EL (cell line): ENCODE data around the gene PDF.
"Not testable (repeated sequence)": the region's sequence is repeated elsewhere in the genome, so short reads cannot be mapped to it uniquely, and the experiment has no call there.

Experiments
- DNase-seq: peaks from one replicate; pipeline ENCODE4 v3.0.0-alpha.2; 2016

Gene PDF

DNA sequence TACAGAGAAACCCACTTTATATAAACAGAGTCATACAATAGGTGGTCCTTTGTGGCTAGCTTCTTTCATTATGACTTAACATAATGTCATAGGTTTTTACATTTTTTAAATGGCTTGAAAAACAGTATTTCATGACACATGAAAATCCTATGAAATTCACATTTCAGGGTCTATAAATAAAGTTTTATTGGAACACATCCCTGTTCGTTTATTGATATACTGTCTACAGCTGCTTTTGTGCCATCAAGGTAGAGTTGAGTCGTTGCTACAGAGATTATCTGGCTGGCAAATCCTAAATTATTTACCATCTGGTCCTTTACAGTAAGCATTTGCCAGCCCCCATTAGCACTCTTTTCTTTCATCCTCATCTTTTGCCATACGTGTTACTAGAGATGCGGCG, 16.9 kb downstream of the PDF start:
- DNase-seq: no peak

DNA sequence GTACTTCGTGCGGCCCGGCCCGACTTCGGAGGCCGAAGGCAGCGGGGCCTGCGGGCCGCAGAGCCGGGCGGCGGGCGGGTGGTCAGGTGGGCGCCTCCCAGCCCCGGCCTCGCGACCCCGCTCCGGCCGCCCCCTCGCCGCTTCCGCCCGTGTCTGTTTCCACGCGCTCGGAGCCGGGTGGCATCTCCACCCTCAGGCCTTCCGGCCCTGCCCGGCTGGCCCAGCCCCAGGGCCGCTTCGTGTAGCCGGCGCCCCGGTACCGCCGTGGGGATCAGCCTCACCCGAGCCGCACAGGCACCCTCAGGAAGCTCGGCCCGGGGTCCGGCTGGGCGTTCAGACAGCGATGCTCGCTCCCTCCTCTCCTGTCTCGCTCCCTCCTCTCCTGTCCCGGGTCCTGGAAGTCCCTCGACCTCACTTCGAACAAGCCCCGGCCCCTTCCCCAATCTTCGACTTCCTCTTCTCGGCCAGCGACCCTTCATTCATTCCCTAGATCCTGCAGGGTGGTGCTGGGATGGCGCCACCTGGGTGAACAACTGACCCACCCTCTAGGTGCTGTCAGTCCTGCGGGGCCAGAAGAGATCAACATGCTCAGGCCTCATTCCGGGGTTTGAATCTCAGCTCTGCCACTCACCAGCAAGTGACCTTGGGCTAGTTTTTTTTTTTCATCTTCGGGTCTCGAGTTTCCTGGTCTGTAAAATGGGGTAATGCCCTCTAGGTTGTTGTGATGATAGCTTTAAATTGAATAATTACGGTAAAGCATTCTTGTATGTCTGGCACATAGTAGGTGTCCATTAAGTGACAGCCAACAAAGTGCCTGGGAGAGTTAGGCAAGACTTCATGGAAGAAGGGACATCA, 18.6 kb downstream of the PDF start:
- DNase-seq: peak; percentile 42

DNA sequence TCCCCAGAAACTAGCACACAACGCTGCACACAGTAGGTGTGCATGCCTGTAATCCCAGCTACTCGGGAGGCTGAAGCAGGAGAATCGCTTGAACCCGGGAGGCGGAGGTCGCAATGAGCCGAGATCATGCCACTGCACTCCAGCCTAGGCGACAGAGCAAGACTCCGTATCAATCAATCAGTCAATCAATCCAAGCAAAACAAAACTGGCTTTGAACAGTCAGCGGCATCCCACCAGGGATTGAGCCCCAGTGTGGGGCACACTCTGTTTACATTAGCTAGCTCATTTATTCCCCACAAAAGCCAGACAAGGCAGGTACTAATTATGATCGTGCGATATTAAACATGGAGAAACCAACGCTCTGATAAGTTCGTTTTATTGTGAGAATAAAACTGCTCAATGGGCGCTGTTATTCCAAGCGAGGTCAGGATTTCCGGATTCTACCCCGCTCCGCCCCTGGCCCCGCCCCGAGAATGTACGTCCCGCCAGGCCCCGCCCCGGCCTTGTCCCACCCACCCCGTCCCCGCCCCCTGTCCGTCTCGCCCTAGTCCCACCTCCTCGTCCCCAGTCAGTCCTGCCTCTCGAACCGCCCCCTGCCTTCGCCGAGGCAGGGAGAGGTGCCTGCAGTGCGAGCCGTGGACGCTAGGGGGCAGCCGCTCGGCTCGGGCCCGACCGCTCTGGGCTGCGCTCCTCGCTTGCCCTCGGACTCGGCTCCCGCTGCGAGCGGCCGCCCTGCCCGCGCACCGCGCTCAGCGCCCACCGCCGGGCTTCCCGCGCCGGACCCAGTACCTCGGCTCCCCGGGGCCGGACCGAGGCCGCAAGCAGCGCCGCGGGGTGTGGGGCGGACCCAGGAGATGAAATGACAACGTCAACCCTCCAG, 19.5 kb downstream of the PDF start, which contains the start of gene VPS4A:
TSS of gene VPS4A (plus strand) at position 698 of the 880 bp plus-strand sequence. CDS start at position 860, 162 bp downstream.
- DNase-seq: peak; percentile 95

DNA sequence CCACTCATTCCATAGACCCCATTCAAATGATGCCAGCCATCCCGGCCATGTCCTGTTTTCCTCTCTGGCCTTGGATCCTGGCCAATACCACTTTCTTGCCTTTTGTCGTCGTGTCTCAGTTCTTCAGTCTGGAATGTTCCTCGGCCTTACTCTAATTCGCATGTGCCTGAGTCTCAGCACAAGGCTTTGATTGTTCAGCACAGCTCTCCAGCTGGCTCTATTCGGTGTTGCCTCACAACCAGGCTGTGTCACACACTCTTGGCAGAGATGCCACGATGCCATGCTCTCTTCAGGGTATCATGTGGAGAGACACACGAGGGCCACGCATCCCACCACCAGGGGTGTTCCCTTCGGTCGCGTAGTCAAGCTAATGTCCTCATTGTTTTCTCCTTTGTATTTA, 21.1 kb downstream of the PDF start:
- DNase-seq: no peak

DNA sequence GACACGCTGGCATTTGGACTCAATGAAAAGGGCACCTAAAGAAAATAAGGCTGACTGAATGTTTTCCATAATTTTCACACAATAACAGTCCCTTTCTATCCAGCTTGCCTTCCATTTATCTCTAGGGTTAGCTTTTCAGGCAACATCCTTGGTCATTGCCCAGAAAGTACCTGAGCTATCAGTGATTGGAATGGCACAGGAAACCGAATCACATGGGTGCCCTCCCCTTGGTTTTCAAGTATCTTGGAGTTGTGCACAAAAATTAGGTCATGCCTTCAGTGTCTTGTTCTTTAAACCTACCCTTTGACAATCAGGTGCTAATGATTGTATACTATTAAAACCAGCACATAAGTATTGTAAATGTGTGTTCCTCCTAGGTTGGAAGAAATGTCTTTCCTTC, 22.5 kb downstream of the PDF start:
- no peak for DNase-seq

DNA sequence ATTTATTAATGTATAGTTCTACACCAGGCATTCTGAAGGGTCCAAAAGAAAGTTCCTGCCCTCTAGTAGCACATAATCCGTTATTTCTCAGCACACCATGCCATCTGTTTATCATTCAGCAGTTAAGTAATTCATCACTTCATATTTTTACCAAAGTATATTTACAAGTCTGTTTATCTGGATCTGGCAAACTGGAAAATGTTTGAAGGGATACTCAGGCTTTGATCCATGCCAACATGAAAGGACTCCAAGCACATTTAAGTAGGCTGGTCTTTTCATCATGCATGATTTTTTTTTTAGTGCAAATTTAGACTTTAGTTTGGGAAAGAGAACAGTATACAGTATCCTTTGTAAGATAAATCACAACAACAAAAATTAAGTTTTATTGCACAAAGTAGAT, 23.3 kb downstream of the PDF start:
- DNase-seq: no peak

DNA sequence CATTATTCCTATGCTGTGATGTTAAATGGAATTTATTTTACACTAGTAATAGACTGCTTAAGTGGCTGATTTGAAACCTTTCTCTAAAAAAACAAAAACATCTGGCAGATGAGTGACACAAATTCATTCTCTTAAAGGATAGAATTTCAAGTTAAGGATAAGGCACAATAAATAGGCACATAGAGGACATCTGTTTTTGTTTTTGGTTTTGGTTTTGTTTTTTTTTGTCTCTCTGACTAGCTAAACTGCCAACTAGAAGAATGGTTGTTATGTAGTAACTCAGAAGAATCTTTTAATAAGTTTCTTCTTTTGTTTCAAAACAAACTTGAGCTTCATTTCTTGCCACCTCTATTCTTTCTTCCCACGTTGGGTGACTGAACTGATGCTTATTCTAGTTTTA, 24.4 kb downstream of the PDF start:
- DNase-seq: no peak

GRCh38 chr16:69302301-69302700, 28.1 kb downstream of the PDF start:
- no peak for DNase-seq

- no peak for DNase-seq
Measured at GRCh38 chr16:69301861-69302260, 28.5 kb downstream of the PDF start.

DNA sequence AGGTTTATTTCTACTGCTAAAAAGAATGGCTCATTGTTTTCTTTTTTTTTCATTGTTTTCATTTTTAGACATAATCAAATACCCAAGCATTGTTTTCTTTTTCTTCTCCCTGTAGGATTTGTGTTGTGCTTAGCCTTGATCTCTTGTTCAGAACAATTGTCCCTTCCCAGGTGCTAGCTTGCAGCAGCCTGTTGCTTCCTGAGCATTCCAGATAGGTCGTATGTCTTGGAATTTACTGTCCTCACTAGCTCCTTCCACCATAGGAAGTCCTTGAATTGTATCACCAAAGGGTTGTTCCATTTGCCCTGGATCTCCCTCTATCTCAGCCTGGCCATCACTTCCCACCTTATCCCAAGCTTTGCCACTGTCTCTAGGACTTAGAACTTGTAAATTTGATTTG, 29.2 kb downstream of the PDF start:
- DNase-seq: no peak

DNA sequence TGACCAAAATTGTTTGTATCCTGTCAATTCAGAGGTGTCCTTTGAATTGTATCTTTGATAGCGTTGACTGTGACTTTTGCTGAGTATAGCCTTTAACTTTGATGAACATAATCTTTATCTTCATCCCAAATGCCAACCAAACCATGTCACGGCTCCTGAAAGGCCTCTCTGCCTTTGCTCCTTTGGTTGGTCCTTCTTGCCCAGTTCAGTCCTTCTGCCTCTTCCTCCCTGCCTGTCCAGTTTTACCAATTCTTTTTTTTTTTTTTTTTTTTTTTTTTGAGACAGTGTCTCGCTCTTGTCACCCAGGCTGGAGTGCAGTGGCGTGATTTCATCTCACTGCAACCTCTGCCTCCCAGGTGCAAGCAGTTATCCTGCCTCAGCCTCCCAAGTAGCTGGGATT, 32.1 kb downstream of the PDF start:
- DNase-seq: no peak

DNA sequence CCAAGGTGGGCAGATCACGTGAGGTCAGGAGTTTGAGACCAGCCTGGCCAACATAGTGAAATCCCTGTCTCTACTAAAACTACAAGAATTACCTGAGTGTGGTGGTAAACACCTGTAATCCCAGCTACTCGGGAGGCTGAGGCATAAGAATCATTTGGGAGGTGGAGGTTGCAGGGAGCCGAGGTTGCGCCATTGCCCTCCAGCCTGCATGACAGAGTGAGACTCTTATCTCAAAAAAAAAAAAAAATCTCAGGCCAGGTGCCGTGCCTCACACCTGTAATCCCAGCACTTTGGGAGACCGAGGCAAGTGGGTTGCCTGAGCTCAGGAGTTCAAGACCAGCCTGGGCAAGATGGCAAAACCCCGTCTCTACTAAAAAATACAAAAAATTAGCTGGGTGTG, 33.6 kb downstream of the PDF start:
- DNase-seq: not testable (repeated sequence)

DNA sequence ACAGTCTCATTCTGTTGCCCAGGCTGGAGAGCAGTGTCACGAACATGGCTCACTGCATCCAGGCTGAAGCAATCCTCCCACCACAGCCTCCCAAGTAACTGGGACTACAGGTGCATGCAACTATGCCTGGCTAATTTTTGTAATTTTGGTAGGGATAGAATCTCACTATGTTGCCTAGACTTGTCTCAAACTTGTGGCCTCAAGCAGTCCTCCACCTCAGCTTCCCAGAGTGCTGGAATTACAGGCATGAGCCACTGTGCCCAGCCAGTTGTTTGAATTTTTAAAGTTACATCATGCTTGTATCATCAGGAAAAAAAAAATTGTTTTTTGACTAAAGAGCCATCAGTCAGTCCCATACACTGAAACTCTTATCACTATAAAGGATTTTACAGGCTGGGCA, 36.3 kb downstream of the PDF start:
- DNase-seq: no peak

DNA sequence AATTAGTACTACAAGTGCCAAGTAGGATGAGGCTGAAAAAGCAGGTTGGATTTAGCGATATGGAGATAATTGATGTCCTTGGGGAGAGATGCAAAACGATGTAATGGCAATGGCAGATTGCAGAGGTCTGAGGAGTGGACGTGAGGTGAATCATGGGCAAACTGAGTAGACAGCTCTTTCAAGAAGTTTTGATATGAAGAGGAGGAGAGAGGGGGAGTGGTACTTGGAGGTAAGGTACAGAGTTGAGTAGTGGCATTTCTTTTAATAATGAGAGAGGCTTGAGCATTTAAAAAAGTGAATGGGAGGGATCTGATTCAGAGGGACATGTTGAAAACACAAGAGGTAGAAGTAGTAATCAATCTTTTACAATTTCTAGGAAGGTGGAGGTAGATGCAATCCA, 37.0 kb downstream of the PDF start:
- no peak for DNase-seq

DNA sequence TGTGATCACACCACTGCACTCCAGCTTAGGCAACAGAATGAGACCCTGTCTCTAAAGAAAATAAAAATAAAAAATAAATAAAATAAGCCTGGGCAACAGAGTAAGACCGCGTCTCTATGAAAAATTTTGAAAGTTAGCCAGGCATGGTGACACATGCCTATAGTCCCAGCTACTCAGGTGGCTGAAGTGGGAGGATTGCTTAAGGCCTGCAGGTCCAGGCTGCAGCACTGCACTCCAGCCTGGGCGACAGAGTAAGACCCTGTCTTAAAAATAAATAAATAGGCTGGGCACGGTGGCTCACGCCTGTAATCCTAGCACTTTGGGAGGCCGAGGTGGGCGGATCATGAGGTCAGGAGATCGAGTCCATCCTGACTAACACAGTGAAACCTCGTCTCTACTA, 38.7 kb downstream of the PDF start:
- not testable (repeated sequence) for DNase-seq

DNA sequence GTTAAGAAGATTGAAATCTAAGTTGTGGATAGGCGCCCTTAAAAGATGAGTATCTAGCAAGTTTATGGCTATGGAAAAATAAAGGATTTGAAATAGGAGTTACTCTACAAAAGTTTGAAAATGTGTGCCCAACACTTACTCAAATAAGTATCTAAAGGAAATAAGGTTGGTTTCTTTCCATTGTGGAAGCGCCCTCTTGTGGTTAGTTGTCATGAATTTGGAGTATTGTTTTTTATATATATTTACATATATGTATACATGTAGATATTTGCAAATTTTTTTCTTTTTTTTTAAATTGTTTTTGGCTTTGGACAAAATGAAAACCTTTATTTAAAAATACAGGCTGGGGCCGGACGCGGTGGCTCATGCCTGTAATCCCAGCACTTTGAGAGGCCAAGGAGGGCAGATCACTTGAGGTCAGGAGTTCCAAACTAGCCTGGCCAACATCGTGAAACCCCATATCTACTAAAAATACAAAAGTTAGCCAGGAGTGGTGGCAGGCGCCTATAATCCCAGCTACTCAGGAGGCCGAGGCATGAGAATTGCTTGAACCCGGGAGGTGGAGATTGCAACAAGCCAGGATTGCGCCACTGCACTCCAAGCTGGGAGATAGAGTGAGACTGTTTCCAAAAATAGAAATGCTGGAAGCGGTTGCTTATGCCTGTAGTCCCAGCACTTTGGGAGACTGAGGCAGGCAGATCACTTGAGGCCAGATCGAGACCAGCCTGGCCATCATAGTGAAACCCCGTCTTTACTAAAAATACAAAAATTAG, 43.3 kb downstream of the PDF start:
- peak; percentile 66 for DNase-seq

DNA sequence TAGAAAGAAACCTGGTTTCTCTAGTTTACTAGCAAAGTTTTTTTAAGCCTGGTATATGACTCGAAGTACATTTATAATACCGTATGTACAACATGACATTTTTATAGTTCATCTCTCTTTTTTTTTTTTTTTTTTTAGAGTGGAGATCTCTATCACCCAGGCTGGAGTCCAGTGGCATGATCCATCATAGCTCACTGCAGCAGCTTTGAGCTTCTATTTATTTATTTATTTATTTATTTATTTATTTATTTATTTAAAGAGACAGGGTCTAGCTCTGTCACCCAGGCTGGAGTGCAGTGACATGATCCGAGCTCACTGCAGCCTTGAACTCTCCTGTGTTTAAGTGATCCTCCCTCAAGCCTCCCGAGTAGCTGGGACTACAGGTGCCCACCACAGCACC, 45.1 kb downstream of the PDF start:
- DNase-seq: no peak

GRCh38 chr16:69283851-69284250, 46.5 kb downstream of the PDF start:
- peak; percentile 11 for DNase-seq

DNA sequence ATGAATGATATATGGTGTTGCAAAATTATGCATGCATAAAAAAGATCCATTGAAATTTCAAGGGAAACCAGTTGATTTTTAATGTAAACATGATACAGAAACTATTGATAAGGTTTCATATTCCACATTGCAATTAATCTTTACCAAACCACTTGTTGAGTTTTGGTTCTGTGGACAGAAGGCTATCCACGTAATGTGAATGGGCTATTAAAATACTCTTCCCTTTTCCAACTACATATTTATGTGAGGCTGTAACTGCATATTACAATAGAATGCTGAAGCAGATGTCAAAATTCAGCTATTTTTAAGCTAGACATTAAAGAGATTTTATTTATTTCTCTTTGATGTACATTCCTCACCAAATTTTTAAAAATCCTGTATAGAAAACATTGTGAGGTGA, 53.0 kb downstream of the PDF start:
- no peak for DNase-seq
